ENCODE measurements around the gene CPN2.

DNA sequence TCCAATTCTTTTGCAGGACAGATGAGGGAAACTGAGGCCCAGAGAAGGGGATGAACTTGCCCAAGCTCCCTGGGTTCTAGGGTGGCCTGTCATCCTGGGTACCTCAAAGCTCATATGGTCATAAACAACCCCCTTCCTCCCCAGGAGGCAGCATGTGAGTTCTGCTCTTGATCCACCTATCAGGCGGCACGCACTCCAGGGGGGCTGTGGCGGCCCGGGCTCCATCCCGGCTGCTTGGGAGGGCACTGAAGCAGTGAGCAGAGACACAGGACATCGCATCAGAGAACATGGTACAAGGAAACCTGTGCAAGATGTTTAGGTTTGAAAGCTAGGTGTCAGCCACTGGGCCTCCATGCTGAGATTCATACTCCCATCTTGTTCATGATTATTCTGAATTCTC lies 34.2 kb downstream of the CPN2 start:
- TF ChIP-seq BHLHE40 (IDR thresholded peaks at IDR 0.05; ENCODE audit: borderline replicate concordance), result no peak
- no peak for TF ChIP-seq FOXA1 (IDR thresholded peaks at IDR 0.05)
- no peak for TF ChIP-seq ELF4 (IDR thresholded peaks at IDR 0.05)
- no peak for TF ChIP-seq SP1 (IDR thresholded peaks at IDR 0.05)
- TF ChIP-seq ZNF384 (IDR thresholded peaks at IDR 0.05), result no peak
- no peak for TF ChIP-seq SUZ12 (IDR thresholded peaks at IDR 0.05)

All from HEK293T (cell line).